COLO829 (cell line): ENCODE measurements around the gene ANKRD65.
"Not testable (repeated sequence)": the region's sequence is repeated elsewhere in the genome, so short reads cannot be mapped to it uniquely, and the experiment has no call there.

Source experiments
- DNase-seq: peaks from one replicate; pipeline ENCODE4 v3.0.0; 2012; ENCODE audit warnings: low spot score

Gene ANKRD65

DNA sequence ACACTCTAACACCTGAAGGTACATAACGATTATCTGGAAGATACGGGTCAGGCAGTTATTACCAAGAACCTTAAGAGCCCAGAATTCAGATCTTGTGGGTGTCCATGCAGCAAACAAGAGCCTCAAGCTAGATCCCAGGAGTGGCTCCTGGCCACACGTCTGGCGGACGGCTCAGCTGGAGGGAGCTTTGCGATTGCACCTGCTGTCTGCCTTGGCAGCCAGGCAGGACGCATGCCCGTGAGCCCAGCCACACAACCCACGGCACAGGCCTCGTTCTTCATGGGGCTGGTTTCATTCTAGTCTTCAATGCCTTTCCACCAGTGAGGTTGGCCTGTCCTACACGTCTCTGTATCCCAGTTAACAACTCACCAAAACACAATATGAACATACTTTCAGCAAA lies 27.6 kb downstream of the ANKRD65 start:
- no peak for DNase-seq

DNA sequence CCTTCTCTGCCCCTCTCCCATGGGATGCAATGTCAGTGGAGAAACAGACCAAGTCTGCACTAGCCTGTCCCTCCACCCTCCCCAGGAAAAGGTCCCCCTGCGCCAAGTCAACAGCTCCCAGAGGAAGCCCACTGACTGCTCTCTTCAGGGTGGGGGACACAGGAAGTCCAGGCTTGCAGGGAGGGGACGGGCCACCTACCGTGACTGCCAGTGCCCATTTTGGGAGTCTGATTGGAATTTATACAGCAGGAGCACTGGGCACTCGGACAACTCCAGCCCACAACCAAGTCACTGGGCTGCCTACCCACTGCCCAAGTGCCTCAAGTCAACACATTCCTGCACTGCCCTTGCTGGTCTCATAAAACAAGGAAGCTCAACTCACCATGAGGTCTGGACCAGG lies 28.1 kb downstream of the ANKRD65 start:
- no peak for DNase-seq

DNA sequence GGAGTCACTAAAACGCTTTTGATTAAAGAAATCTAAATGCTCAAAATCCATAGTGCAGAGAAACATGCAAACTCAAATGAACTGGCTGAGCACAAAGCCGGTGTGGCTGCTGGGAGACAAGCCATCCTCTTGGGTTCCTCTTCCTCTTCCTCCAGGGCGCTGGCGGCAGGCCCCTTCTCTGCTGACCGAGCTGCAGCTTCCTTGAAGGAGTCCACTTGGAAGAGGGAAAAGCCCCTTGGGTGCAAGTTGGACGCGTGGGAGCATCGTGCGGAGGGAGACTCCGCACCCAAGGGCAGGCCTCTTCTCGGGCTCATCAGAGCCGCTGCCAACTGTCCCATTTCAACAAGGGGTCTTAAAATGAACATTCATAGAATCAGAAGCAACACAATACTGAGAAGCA lies 29.9 kb downstream of the ANKRD65 start:
- DNase-seq = no peak

DNA sequence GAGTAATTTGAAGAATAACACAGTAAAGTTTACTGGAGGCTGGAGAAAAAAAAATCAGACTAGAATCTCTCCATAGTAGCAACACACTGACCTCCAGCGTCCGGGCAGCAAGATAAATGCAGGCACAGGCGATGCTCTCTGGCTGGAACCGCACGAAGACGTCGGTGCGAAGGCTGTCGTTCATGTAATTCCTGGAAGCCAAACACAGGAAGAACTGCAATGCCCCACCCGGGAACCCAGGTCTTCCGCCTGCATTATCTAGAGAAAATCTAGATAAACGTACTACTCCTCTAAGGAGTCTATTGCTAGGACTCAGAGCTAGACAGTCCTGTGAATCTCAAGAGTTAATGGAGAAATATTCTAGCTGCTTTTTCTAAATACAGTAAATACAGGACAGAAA lies 30.4 kb downstream of the ANKRD65 start:
- DNase-seq = no peak

DNA sequence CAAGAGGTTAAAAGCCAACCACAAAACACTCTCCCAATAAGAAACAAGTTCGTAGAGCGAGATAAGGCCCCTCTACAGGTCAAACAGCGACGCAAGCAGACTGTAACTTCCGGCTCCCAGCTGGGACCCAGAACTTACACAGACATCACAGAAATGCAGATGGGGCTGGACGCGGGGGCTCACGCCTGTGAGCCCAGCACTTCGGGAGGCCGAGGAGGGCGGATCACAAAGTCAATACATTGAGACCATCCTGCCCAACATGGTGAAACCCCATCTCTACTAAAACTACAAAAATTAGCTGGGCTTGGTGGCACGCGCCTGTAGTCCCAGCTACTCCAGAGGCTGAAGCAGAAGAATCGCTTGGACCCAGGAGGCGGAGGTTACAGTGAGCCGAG lies 33.0 kb downstream of the ANKRD65 start:
- no peak for DNase-seq

DNA sequence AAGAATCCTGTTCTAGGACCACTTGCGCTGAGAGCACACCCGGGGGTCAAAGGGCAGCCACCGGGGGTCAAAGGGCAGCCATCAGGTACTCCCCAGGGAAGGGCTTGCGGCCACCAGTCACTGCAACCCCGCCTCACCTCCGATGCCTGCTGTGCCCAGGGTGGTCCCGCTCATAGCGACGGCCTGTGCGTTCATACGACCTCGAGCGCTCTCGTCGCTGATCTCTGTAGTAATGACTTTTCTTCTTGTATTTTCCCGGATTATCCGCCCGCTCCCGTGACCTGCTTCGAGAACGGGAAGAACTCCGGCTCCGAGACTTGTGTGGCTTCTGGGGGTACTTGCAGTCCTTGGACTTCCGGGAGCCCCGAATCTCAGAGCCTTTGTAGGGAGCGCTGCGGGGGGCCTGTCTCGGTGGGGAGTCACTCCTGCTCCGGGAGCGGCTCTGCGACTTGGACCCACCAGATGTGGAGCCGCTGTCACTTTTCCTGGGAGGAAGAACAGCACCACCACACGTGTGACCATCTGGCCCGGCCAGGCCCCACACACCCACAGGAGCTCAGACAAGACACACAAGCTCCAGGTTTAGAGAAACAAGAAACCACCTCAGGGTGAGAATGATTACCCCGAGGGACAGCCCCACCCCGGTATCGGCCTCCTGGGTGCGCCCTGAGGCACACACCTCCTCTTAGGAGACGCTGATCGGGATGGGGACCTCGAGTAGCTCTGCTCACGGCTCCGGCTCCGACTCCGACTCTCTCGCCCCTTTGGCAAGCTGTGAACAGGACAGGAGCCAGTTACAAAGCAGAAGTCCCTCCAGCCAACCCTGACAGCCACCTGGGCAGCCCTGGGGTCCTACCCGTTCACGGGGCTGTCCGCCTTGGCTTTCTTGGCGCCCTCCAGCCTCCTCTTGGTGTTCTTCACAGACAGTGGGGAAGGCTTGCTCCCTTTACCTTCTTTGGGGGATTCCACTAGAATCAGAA lies 33.7 kb downstream of the ANKRD65 start:
- DNase-seq = no peak

DNA sequence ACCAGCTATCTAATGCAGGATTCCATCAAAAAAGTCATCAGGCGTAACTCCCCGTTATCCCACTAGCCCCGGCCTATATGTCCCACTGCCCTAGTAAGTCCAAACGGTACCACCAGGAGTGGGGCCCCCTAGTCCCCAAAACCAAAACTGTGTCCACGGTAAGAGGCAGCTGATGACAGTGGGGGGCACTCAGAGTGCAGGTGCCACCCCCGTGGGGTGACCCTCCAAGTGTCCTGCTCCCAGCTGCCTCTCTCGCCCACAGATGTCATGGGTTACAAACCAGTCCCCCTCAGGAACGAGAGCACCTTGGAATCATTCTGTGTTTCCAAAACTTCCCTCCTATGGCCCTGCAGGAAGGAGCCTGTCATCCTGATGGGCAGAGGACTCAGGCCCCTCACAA lies 35.1 kb downstream of the ANKRD65 start:
- no peak for DNase-seq

DNA sequence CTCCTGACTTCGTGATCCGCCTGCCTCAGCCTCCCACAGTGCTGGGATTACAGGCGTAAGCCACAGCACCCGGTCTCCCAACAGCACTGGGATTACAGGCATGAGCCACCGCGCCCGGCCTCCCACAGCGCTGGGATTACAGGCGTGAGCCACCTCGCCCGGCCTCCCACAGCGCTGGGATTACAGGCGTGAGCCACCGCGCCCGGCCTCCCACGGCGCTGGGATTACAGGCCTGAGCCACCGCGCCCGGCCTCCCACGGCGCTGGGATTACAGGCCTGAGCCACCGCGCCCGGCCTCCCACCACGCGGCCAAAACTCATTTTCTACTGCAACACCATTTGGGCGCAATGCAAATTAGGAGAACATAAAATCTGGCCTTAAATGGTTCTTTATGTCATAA lies 35.7 kb downstream of the ANKRD65 start:
- not testable (repeated sequence) for DNase-seq

DNA sequence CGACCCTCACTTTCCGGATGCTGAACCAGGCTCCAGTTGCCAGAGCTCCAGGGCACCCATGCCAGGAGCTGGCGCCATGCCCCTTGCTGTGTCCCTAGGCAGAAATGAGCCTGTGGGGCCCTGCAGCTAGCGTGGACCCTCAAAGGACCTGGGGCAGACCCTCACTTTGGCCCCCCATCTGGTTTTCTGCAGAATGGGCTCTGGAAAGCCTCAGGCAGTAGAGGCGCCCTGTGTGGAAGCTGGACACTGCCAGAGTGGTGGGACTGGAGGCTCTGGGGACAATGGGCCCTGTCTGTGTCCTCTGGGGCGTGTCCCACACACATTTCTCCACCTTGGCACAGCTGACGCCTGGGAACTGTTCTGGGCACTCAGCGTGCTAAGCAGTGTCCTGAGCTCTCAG lies 39.8 kb downstream of the ANKRD65 start:
- DNase-seq = no peak

DNA sequence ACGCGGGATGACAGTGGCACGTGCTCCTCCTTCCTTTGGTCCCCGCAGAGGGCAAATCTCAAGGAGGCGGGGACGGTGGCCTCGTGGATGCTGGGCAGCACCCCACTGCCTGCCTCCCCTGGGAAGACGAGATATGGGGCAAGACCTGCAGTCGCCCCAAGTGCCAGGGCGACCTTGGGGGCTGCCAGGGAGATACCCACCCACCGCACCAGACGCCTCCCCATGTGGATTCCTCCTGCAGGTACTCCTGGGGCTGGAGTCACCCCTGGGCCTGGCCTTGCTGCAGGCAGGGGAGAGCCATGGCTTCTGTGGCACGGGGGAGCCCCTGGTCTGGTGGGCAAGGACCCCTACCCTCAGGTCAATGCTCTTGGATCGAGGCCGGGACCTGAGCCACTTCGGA lies 40.2 kb downstream of the ANKRD65 start:
- no peak for DNase-seq

DNA sequence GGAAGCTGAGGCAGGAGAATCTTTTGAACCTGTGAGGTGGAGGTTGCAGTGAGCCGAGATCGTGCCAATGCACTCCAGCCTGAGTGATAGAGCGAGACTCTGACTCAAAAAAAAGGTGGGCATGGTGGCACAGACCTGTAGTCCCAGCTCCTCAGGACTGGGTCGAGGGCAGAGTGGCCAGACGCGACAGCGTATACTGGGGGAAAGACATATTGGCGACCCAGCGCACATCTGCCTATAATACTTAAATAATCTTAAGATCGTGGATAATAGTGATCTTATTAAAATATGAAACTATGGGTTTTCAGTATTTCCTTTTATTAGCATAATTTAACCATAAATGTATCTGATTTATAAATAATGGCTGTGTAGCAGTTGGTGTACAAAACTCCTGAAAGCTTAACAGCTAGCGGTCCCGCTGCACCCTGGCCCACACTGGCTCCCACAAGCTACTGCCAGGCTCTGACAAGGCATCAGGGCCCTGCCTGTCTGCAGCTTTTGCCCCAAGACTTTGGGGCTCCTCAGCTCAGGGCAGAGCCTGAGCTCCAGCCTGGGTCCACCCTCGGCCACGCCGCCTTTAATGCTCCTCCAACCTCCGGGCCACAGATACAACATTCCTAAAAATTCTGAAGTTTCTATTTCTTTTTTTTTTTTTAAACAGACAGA lies 43.4 kb downstream of the ANKRD65 start:
- no peak for DNase-seq

DNA sequence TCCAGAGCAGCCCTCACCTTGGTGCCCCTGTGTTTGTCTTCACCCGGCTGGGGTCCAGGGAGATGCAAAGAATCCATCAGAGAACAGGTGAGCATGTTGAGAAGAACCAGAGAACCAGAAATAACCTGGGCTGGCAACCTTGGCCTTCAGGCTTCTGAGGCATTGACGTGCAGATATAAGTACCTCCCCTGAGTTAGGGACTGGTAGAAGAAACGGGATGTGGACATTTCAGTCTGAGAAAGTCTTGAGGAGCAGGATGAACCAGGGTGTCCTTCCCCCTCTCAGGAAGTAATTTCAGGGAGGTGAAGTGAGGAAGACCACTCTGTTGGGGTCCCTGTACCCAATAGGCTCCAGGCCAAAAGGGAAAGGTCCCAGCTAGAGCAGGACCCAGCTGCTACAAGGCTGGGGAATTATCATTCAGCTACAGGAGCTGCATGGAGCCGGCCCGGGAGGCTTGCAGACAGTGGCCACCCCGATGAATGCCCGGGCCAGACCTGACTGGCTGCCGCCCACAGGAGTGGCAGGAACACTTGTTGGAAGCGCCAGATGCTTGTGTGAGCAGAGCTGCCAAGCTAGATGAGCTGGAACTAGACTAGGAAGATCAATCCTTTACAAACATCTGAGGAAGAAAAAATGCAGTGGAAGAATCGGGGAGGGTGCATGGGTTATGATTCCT lies 44.4 kb downstream of the ANKRD65 start:
- no peak for DNase-seq

DNA sequence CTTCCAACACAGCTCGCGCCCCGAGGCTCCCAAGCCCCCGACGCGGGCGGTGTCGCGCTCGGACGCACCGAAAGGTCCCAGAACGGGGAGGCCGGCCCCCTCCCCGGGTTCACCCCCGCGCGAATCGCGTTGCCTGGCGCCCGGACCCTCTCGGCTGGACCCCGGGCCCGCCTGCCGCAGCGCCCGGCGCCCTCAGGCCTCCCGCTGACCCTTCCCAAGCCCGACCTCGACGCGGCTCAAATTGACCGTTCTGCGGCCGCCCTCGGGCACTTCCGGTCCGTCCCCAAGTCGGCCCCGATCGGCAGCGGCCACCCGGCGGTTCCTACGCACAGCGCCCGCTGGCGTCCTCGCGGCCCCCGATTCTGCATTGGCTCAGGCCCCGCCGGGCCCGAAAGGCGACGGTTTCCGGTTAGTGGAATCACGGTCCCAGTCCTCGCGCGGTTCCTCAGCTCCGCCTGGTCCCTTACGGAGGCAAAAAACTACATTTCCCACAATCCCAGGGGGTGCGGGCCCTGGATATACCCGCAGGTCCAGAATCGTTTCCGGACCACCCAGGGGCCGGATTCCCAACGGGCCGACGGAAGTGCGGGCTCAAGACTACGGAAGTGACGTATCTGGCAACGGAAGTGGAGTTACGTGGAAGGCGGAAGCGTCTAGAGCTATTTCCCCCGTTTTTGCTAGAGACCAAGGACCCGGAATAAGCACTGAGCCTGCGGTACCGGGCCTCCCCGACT lies 46.0 kb downstream of the ANKRD65 start, which contains the start of gene AURKAIP1:
Gene AURKAIP1, minus strand, starts transcription at position 279 of the 734 bp plus-strand sequence. CDS start 451 bp downstream, outside the sequence.
- DNase-seq = peak; percentile 98

DNA sequence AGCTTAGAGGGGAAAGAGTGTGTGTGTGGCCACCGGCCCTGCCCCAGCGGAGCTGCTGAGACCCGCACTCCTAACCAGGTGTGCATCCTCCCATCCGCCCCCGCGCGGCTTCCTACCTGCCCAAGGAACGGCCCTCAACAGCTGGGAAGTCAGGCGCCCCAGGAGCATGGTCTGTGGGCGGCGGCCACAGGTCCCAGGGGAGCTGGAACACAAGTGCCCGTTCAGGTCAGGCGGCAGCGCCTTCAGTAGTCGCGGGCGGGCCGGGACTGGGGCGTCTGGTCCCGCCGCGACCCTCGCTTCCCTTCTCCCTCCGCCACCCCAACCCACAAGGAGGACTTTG lies 46.5 kb downstream of the ANKRD65 start:
- no peak for DNase-seq

DNA sequence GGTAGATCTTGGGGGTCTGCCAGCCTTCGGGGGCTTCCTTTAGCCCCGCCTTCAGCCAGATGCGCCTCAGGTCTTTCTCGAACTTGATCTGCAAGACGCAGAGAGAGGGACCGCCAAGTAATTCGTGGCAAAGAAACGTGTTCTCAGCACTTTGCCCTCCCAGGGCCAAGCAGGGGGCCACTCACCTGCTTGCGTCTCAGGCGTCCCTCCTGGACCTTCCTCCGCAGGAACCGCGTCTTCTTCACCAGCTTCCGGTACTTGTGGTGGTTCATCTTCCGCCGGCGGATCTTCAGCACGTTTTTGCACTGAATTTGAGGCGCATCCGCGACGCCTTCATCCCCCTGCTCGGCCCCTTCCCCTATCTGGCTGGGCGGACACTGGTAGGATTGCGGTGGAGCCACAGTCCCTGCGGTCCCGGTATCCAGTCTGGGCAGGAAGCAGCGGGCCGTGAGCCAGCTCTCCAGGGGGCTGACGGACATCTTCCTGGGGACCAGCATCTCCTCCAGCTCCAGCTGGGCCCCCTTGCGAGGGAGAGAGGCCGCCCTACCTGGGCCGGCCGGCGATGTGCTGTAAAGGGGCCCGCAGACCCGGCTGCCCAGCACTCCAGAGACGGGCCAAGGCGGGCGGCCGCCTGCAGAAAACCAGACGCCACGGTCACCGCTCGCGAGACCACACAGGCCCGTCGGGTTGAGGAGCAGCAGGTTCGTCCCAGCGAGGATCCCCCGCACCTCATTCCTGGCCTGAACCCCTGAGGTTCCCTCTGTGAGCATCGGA lies 47.1 kb downstream of the ANKRD65 start:
- DNase-seq = no peak

DNA sequence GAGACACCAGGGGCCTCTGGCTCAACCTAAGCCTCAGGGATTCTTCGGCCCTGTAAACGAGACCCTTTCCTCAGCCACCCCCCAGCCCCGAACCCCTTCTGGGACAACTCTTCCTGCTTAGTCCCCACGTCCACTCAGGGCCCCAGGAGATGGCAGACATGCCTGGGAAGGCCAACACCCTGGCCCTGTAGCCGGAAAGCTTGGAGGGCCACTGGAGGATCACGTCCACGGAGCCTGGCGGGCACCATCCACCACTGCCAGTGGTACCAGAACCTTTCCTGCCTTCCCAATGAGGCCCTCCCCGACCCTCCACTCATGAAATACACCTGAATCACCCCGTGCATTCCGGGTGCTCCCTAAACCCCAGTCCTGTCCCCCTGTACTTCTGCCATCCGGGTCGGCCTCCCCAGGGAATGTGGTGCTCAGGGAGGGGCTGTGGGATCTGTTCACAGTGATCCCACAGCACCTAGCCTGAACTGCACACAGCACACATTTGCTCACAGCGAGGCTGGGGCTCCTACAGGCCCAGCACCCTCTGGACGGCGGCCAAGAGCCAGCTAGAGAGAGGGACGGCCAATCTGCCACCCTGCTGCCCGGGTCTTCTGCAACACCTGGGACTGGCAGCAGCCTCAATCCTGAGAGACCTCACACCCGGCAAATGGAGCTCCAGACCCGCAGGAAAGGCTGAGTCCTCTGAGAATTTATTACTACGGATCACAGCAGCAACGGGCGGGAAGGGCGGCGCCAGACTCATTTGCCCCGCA lies 47.8 kb downstream of the ANKRD65 start:
- DNase-seq = no peak

DNA sequence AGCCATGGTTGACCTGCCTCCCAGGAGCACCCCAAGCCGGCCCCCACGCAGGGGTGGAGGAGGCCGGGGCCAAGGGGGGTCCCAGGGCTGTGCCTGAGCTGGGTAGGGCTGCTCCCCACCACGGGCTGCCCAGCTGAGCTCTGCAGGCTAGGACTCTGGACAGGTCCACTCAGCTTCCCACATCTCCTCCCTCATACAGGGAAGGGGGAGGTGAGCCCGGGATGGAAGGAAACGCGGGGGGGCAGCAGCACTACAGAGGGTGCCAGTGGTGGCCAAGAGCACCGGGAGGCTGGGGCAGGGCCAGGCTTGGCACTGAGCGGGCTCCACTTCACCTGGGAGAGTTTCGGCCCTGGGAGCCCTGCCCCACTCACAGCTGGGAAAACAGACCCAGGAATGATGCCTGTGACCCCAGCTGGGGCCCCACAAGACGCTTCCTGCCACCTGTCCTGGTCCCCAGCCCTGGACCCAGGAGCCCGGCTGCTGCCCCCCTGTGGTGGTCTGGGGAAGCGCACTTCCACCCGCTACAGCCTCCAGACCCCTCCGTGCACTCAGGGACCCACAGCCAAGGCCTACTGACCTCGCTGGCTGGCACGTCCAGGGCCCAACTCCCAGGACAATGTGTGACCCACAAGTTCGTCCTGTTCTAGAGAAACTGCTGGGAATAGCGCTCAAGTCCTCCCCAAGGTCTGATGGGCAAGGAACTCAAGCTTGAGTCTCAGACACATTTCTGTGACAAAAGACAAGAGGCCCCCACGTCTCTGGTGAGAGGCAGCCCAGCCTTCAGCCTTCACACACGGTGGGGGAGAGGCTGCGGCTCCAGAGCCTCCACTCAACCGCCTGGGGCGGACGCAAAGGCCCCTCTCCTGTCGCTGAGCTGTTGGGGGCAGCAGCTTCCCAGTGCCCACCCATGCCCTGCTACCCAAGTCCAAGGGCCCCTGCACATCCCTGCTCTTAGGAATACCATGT lies 49.0 kb downstream of the ANKRD65 start:
- no peak for DNase-seq

DNA sequence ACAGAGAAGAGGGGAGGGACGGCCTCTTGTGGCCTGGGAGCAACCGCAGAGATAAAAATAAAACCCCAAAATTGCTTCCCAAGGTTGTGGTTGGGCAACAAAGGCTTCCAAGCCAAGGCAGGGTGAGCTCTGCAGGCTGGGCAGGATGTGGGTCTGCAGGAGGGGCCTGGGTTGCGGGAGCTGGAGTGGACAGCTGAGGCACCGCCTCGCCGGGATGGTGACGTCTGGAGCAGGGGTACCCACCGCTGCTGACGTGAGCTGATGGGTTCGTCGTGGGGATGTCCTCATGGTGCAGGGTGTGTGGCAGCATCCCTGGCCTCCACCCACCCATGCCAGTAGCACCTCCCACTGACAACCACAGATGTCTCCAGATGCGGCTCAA lies 49.7 kb downstream of the ANKRD65 start:
- no peak for DNase-seq

DNA sequence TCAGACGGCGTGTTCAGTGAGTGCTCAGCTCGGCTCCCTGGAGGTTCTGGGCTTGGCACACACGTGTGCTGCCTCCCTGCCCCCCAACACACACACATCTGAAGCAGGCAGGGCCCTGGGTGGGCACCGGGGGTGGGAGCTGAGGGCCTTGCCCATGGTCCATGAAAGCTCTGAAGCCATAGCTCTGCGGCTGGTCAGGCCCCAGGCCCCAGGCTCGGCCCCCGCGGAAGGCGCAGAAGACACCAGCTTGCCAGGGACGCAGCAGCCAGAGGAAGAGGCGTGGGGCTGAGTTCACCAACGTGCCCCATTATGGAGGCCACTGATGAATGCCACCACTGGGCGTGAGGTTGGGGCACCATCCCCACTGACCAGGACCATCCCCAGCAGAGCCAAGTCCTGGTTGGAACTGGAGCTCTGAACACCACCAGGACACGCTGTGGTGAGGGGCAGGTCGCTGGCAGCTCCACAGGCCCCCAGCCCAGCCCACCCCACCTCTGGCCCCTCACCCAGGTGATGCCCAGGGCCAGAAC lies 50.2 kb downstream of the ANKRD65 start:
- DNase-seq = no peak
